Breast epithelium (tissue), 3 donors: Measurements from ENCODE around the gene FAM83C.

Experiments used
- CTCF ChIP-seq, 3 donors: fragments of 450-650 bp; IDR thresholded peaks; one replicate each; pipeline ENCODE4 v1.5.1; 2016 to 2017; ENCODE audit warnings: antibody characterized with exemption in 3 of 3, mild to moderate bottlenecking in 3 of 3, moderate library complexity in 3 of 3
- POLR2A ChIP-seq: fragments of 450-650 bp; IDR thresholded peaks from one replicate; pipeline ENCODE4 v1.6.1; 2016; ENCODE audit warnings: antibody characterized with exemption, mild to moderate bottlenecking, moderate library complexity

- TF ChIP-seq CTCF (IDR thresholded peaks at IDR 0.05) (no peak), POLR2A (no peak)
Measured at GRCh38 chr20:35326021-35326739, 34.0 kb upstream of the FAM83C start.
